Stomach (tissue), 9 donors: ENCODE results near the gene GOT1. TPM values are rescaled to one million over a fixed set of nuclear protein-coding genes. Genes with fewer than 3 reads are reported as not detected.

Experiments
- DNase-seq, 2 donors: peaks; one replicate each; pipeline versions ENCODE4 v3.0.0 to v3.0.0-alpha.2; 2013 to 2019
- H3K27ac ChIP-seq, 5 donors: fragments of 200-600 bp in 4 of 5; sonication (generic) in 4 of 5; one replicate each; pipeline ENCODE4 v1.5.1; 2013 to 2019; ENCODE audit warnings: mild to moderate bottlenecking in 1 of 5, moderate library complexity in 1 of 5
- H3K27me3 ChIP-seq, 3 donors: fragments of 200-600 bp; sonication (generic); one replicate each; pipeline ENCODE4 v1.5.1; 2017 to 2019; ENCODE audit warnings: mixed run types in 1 of 3
- H3K36me3 ChIP-seq, 4 donors: fragments of 200-600 bp; sonication (generic); 1 replicate in 3 of 4; 2 replicates in 1 of 4; pipeline ENCODE4 v1.5.1; 2016 to 2019
- H3K4me1 ChIP-seq, 4 donors: fragments of 200-600 bp; sonication (generic); one replicate each; pipeline ENCODE4 v1.5.1; 2016 to 2019
- H3K4me3 ChIP-seq, 4 donors: fragments of 200-600 bp; sonication (generic) in 3 of 4; one replicate each; pipeline ENCODE4 v1.5.1; 2016 to 2019; ENCODE audit warnings: mild to moderate bottlenecking in 1 of 4
- H3K9me3 ChIP-seq, 4 donors: fragments of 200-600 bp; sonication (generic); one replicate each; pipeline ENCODE4 v1.5.1; 2016 to 2019
- CTCF ChIP-seq, 7 experiments: fragments of 450-650 bp in 4 of 7; fragments of 200-600 bp in 3 of 7; sonication (generic) in 3 of 7; IDR thresholded peaks; one replicate each; pipeline ENCODE4 v1.5.1; 2016 to 2019; ENCODE audit warnings: antibody characterized with exemption in 7 of 7, control low read depth in 2 of 7, mild to moderate bottlenecking in 1 of 7
- EP300 ChIP-seq: sonication (generic); formaldehyde crosslinking; IDR thresholded peaks from one replicate; pipeline ENCODE4 v1.6.1; 2017; ENCODE audit warnings: antibody characterized with exemption
- POLR2A ChIP-seq, 4 donors: fragments of 450-650 bp; IDR thresholded peaks; one replicate each; pipeline ENCODE4 v1.6.1; 2016; ENCODE audit warnings: antibody characterized with exemption in 4 of 4, control low read depth in 2 of 4, mild to moderate bottlenecking in 1 of 4, moderate library complexity in 1 of 4
- POLR2AphosphoS5 ChIP-seq, 3 donors: sonication (generic); formaldehyde crosslinking; IDR thresholded peaks; one replicate each; pipeline ENCODE4 v1.6.1; 2016; ENCODE audit warnings: antibody characterized with exemption in 3 of 3
- WGBS, 5 donors: extraction: QIAGEN DNeasy Blood & Tissue Kit in 3 of 5; methylation state at CpG; one replicate each; pipeline versions ENCODE4 v1.1.5 to v1.1.7; 2013 to 2018; 5-methylcytosine and 5-hydroxymethylcytosine counted together
- intact Hi-C: fragments of 100-400 bp; cut with DNase I; formaldehyde crosslinking; loops from one replicate; pipeline ENCODE4 v1.15.1; 2023; ENCODE audit warnings: low total_unique reads
- polyA plus RNA-seq, 3 donors: library from polyadenylated mRNA; stranded (reverse); fragments of 200-250 nt; gene quantifications; one replicate each; pipeline ENCODE4 v1.2.3, GENCODE V29; 2013
- total RNA-seq, 5 donors: library from RNA; depleted of rRNA; stranded (reverse); fragments of >200 nt; gene quantifications; one replicate each; pipeline versions ENCODE4 v1.1.0 to v1.2.3, GENCODE V29; 2014 to 2016
- donor health status: healthy with polysubstance abuse.
- donor health status: Bipolar disorder and iron deficiency.
- donor health status: healthy.

Gene GOT1
- total and polyA plus RNA-seq, 8 donors: 25.5 to 131 (median 39.5) TPM

GRCh38 chr10:99393036-99393435 is 37.4 kb downstream of the GOT1 start:
- no peaks in the 10 kb centered on the region for H3K9me3 ChIP-seq
- WGBS, 5 donors: 44 to 57% (median 50%) methylated on average over 2 of the region's 2 CpGs
- no peaks in the 10 kb centered on the region for H3K27me3 ChIP-seq
- peaks cover 14 to 30% (median 27%) of the 10 kb centered on the region in 4 donors for H3K36me3 ChIP-seq
- intact Hi-C loops: loop anchor here (10.0 kb wide), 1 partner anchor 222 kb away; no protein-coding TSS in a partner anchor
- TF ChIP-seq CTCF (IDR thresholded peaks at IDR 0.05) (no peak), POLR2A (IDR thresholded peaks at IDR 0.05) (no peak), POLR2AphosphoS5 (IDR thresholded peaks at IDR 0.05) (no peak), EP300 (no peak)
- peaks cover 0 to 24% (median 16%) of the 10 kb centered on the region in 4 donors for H3K4me1 ChIP-seq
- no peak for DNase-seq
- no peak overlapping the region for H3K4me3 ChIP-seq
- H3K27ac ChIP-seq: no peak overlapping the region

- TF ChIP-seq CTCF (IDR thresholded peaks at IDR 0.05): no peak
- TF ChIP-seq POLR2A (IDR thresholded peaks at IDR 0.05): no peak
- TF ChIP-seq EP300: no peak
- no peak for TF ChIP-seq POLR2AphosphoS5 (IDR thresholded peaks at IDR 0.05)
- intact Hi-C loops: loop anchor here (10.0 kb wide), 1 partner anchor 223 kb away; no protein-coding TSS in a partner anchor
- Histone ChIP-seq H3K4me3 (no peak overlapping the region), H3K27ac (no peak overlapping the region), H3K27me3 (no peaks in the 10 kb centered on the region), H3K9me3 (no peaks in the 10 kb centered on the region), H3K36me3 (peaks cover 0 to 13% (median 12%) of the 10 kb centered on the region in 4 donors), H3K4me1 (peaks cover 0 to 22% (median 16%) of the 10 kb centered on the region in 4 donors)
- no peak for DNase-seq
- WGBS, 5 donors: 86 to 100% (median 87%) methylated on average over 2 of the region's 2 CpGs
Measured at GRCh38 chr10:99391346-99391745, 39.1 kb downstream of the GOT1 start.

GRCh38 chr10:99389729-99390480 is 40.5 kb downstream of the GOT1 start:
- H3K9me3 ChIP-seq: no peaks in the 10 kb centered on the region
- no peak overlapping the region for H3K27ac ChIP-seq
- no peaks in the 10 kb centered on the region for H3K27me3 ChIP-seq
- H3K4me1 ChIP-seq: peaks cover 0 to 20% (median 9%) of the 10 kb centered on the region in 4 donors
- 42 to 65% (median 62%) methylated on average over 9 of the region's 9 CpGs for WGBS, 5 donors
- DNase-seq: no peak
- intact Hi-C loops: loop anchor here (10.0 kb wide), 1 partner anchor 225 kb away; no protein-coding TSS in a partner anchor
- TF ChIP-seq EP300 (no peak), CTCF (IDR thresholded peaks at IDR 0.05) (no peak), POLR2AphosphoS5 (IDR thresholded peaks at IDR 0.05) (no peak), POLR2A (IDR thresholded peaks at IDR 0.05) (no peak)
- peaks cover 0 to 10% (median 7%) of the 10 kb centered on the region in 4 donors for H3K36me3 ChIP-seq
- H3K4me3 ChIP-seq: no peak overlapping the region

GRCh38 chr10:99387541-99387940 is 42.9 kb downstream of the GOT1 start:
- Histone ChIP-seq H3K9me3 (no peaks in the 10 kb centered on the region), H3K27me3 (peaks cover 0 to 4% (median 0%) of the 10 kb centered on the region in 3 donors), H3K4me3 (no peak overlapping the region), H3K36me3 (no peaks in the 10 kb centered on the region), H3K4me1 (peaks cover 0 to 14% (median 3%) of the 10 kb centered on the region in 4 donors), H3K27ac (no peak overlapping the region)
- intact Hi-C loops: no loop called here
- TF ChIP-seq POLR2AphosphoS5 (IDR thresholded peaks at IDR 0.05): no peak
- no peak for TF ChIP-seq EP300
- TF ChIP-seq CTCF (IDR thresholded peaks at IDR 0.05): no peak
- TF ChIP-seq POLR2A (IDR thresholded peaks at IDR 0.05): no peak
- WGBS, 5 donors: 85 to 93% (median 87%) methylated on average over 8 to 11 of the region's 11 CpGs
- DNase-seq: no peak
